Hepatocyte (in vitro differentiated cells): ENCODE measurements around the gene CCM2. TPM values are rescaled to one million over a fixed set of nuclear protein-coding genes. Genes with fewer than 3 reads are reported as not detected.

Experiments used
- DNase-seq: peaks from one replicate; pipeline ENCODE4 v3.0.0-alpha.2; 2016; ENCODE audit warnings: low spot score
- H2AFZ ChIP-seq: fragments of 200-600 bp; sonication (generic); 2 replicates; pipeline ENCODE4 v1.6.0; 2016; ENCODE audit warnings: antibody characterized with exemption, mild to moderate bottlenecking
- H3K27ac ChIP-seq: fragments of 200-600 bp; sonication (generic); 2 replicates; pipeline ENCODE4 v1.5.1; 2016; ENCODE audit warnings: mild to moderate bottlenecking
- H3K27me3 ChIP-seq: fragments of 200-600 bp; sonication (generic); 2 replicates; pipeline ENCODE4 v1.6.1; 2016
- H3K36me3 ChIP-seq: fragments of 200-600 bp; sonication (generic); replicated peaks from 2 replicates; pipeline ENCODE4 v1.5.1; 2016; ENCODE audit warnings: low read depth; ENCODE audit not compliant: insufficient read depth
- H3K4me1 ChIP-seq: fragments of 200-600 bp; sonication (generic); 2 replicates; pipeline ENCODE4 v1.5.1; 2016; ENCODE audit warnings: mild to moderate bottlenecking, moderate library complexity; ENCODE audit not compliant: insufficient read depth
- H3K4me2 ChIP-seq: fragments of 200-600 bp; sonication (generic); 2 replicates; pipeline ENCODE4 v1.6.0; 2016
- H3K4me3 ChIP-seq: fragments of 200-600 bp; sonication (generic); 2 replicates; pipeline ENCODE4 v1.5.1; 2016; ENCODE audit warnings: mild to moderate bottlenecking
- H3K79me2 ChIP-seq: fragments of 200-600 bp; sonication (generic); 2 replicates; pipeline ENCODE4 v1.6.0; 2017; ENCODE audit warnings: mild to moderate bottlenecking
- H3K9me2 ChIP-seq: fragments of 200-600 bp; sonication (generic); replicated peaks from 2 replicates; pipeline ENCODE4 v1.6.0; 2017; ENCODE audit warnings: mild to moderate bottlenecking; ENCODE audit not compliant: insufficient read depth
- H3K9me3 ChIP-seq: fragments of 200-600 bp; sonication (generic); 2 replicates; pipeline ENCODE4 v1.5.1; 2016; ENCODE audit warnings: low read depth, mild to moderate bottlenecking
- H4K20me1 ChIP-seq: fragments of 200-600 bp; sonication (generic); 2 replicates; pipeline ENCODE4 v1.6.0; 2016; ENCODE audit warnings: mild to moderate bottlenecking; ENCODE audit not compliant: insufficient read depth, poor library complexity, severe bottlenecking
- EZH2 ChIP-seq: fragments of 200-600 bp; sonication (generic); IDR thresholded peaks from 2 replicates; pipeline ENCODE4 v1.6.1; 2016; ENCODE audit warnings: antibody characterized with exemption, mild to moderate bottlenecking, borderline replicate concordance
- EZH2phosphoT487 ChIP-seq: fragments of 200-600 bp; sonication (generic); IDR thresholded peaks from one replicate; pipeline ENCODE4 v1.6.1; 2018; ENCODE audit warnings: antibody characterized with exemption, mild to moderate bottlenecking, low read depth, moderate library complexity; ENCODE audit not compliant: unreplicated experiment, severe bottlenecking
- WGBS: methylation state at CpG from one replicate; pipeline ENCODE4 v1.1.6; 2016; ENCODE audit warnings: low lambda C conversion rate; ENCODE audit errors: missing lambda C conversion rate; 5-methylcytosine and 5-hydroxymethylcytosine counted together
- polyA plus RNA-seq: library from polyadenylated mRNA; unstranded; fragments of >200 nt; fragmentation: Nextera tagmentation; extraction: Ambion mirVana; gene quantifications from 2 replicates; pipeline ENCODE4 v1.2.1, GENCODE V29; 2016
- total RNA-seq: library from RNA; depleted of rRNA; stranded (reverse); fragments of >200 nt; gene quantifications from 2 replicates; pipeline ENCODE4 v1.2.3, GENCODE V29; 2014
- TF ChIP-seq, protein P1 (sequence below): fragments of 200-600 bp; sonication (generic); IDR thresholded peaks from 2 replicates; pipeline ENCODE4 v1.5.1; 2016; ENCODE audit warnings: antibody characterized with exemption, mild to moderate bottlenecking; ENCODE audit not compliant: poor library complexity

The CCM2 gene
- total and polyA plus RNA-seq, 2 experiments from 2014 or later: 32.2 to 57.1 TPM

DNA sequence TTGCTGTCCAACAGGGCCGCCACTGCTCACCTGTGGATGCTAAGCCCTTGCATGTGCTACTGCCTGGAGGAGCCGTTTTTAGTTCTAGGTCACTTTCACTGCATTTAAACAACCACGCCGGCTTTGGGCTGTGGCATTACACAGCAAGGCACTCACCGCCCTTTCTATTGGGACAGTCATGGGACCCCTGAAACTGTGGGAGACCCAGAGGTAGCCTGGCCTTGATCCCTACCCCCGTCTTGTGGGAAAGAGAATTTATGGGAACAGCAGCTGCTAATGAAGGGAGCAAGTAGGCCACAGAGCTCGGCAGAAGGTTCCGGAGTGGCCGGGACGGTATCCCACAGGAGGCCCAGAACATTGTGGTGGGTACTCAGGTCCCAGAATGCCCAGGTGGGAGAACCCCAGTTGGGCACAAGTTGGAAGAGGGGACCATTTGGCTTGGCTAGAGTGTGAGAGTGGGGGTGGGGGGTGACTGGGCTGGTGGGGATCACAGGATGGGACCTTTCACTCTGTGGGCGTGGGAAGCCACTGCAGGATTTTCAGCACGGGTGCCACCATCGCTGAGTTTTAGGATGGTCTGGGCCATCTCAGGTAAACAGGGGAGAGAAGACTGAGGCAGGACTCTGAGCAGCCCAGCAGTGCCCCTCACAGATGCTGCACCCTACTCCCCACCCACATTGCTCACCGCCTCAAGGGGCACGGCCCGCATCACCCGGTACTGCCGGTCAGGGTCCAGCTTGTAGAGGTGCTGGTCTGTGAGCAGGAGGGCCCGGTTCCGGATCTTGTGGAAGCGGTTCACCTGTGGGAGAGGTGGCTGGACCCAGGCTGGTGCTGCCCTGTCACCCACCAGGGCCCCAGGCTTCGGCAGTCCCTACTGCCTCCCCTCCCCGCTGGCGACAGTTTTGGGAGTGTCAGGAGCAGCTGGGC is 36.4 kb upstream of the CCM2 start:
- no peak overlapping the region for H3K27ac ChIP-seq
- peak overlapping the region; percentile 90 for H3K4me2 ChIP-seq
- H3K79me2 ChIP-seq: no peaks in the 10 kb centered on the region
- H3K27me3 ChIP-seq: peaks cover 23% of the 10 kb centered on the region
- no peaks in the 10 kb centered on the region for H4K20me1 ChIP-seq
- H3K4me1 ChIP-seq: peaks cover 5% of the 10 kb centered on the region
- WGBS: 90% methylated on average over 23 of the region's 24 CpGs
- H2AFZ ChIP-seq: peak overlapping the region; percentile 63
- DNase-seq: peak; percentile 2
- H3K4me3 ChIP-seq: no peak overlapping the region
- TF ChIP-seq, protein P1, sequence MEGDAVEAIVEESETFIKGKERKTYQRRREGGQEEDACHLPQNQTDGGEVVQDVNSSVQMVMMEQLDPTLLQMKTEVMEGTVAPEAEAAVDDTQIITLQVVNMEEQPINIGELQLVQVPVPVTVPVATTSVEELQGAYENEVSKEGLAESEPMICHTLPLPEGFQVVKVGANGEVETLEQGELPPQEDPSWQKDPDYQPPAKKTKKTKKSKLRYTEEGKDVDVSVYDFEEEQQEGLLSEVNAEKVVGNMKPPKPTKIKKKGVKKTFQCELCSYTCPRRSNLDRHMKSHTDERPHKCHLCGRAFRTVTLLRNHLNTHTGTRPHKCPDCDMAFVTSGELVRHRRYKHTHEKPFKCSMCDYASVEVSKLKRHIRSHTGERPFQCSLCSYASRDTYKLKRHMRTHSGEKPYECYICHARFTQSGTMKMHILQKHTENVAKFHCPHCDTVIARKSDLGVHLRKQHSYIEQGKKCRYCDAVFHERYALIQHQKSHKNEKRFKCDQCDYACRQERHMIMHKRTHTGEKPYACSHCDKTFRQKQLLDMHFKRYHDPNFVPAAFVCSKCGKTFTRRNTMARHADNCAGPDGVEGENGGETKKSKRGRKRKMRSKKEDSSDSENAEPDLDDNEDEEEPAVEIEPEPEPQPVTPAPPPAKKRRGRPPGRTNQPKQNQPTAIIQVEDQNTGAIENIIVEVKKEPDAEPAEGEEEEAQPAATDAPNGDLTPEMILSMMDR: no peak
- TF ChIP-seq EZH2phosphoT487: no peak
- TF ChIP-seq EZH2: no peak
- H3K9me2 ChIP-seq: no peaks in the 10 kb centered on the region
- no peaks in the 10 kb centered on the region for H3K9me3 ChIP-seq
- H3K36me3 ChIP-seq: no peaks in the 10 kb centered on the region

DNA sequence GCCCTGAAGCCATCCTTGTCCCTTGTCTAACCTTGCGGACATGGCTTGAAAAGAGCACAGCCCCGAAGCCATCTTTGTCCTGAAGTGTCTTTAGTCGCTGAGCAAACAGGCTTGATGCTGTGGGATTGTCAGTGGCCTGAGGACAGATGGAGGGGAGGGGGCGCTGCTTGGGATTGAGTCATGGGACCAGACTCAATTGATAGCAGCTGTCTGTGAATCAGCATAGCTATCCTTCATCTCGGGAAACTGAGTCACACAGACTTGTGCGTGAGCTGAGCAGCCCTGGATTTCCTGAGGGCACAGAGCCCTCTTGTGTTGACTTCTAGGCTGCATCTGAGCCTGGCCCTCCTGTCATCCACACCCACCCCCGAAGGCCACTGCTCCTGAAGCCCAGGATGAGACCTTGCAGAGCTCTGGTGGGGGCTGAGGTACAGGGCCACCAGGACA is 35.6 kb upstream of the CCM2 start:
- no peak overlapping the region for H3K4me2 ChIP-seq
- no peaks in the 10 kb centered on the region for H3K79me2 ChIP-seq
- no peaks in the 10 kb centered on the region for H3K9me2 ChIP-seq
- H3K9me3 ChIP-seq: no peaks in the 10 kb centered on the region
- DNase-seq: no peak
- no peaks in the 10 kb centered on the region for H3K36me3 ChIP-seq
- H3K4me1 ChIP-seq: peaks cover 5% of the 10 kb centered on the region
- H2AFZ ChIP-seq: no peak overlapping the region
- no peak overlapping the region for H3K27ac ChIP-seq
- no peak overlapping the region for H3K4me3 ChIP-seq
- 73% methylated on average over 7 of the region's 7 CpGs for WGBS
- peaks cover 23% of the 10 kb centered on the region for H3K27me3 ChIP-seq
- no peaks in the 10 kb centered on the region for H4K20me1 ChIP-seq
- no peak for TF ChIP-seq EZH2phosphoT487
- TF ChIP-seq EZH2: no peak
- TF ChIP-seq, protein P1: peak; percentile 29

DNA sequence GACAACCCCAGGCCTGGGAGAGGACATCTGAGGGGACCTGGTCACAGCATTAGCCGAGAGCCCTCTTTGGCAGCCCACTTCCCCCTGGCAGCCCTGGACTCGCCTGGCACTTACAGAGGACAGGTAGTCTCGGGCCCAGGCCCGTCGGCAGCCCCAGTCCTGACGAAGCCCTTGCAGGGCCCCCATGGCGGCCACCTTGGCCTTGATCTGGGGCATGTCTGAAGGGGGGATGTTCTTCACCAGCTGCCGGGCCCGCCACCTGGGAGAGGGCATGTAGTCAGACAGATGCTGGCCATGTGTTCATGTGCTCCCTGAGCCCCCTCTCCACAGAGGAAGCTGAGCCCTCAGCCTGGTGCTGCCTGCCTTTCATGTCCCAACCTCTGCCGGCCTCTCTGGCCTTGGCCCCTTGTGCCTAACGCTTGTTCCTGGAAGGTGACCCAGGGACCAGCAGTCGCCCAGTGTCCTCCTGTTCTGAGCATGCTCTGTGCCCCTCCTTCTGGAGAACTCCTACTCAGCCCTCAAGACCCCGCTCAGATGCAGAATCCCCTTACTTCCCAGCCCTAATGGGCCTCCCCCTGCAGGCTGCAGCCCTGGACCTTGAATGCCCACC is 35.1 kb upstream of the CCM2 start:
- Histone ChIP-seq H4K20me1 (no peaks in the 10 kb centered on the region), H3K4me2 (no peak overlapping the region), H3K4me1 (peaks cover 5% of the 10 kb centered on the region), H3K9me2 (no peaks in the 10 kb centered on the region), H3K36me3 (no peaks in the 10 kb centered on the region), H3K4me3 (no peak overlapping the region), H2AFZ (no peak overlapping the region), H3K9me3 (no peaks in the 10 kb centered on the region), H3K27me3 (peaks cover 21% of the 10 kb centered on the region), H3K27ac (no peak overlapping the region), H3K79me2 (no peaks in the 10 kb centered on the region)
- TF ChIP-seq EZH2: no peak
- TF ChIP-seq EZH2phosphoT487: no peak
- TF ChIP-seq, protein P1: no peak
- DNase-seq: peak; percentile 3
- 91% methylated on average over 13 of the region's 13 CpGs for WGBS
